Activated CD8-positive, alpha-beta memory T cell treated with anti-CD3 and anti-CD28 coated beads, Interleukin-2, amount 10 ng/mL, durations not matched to agents 7 days and 5 days (primary cell): Measurements from ENCODE around the gene LRRC45. TPM values are rescaled to one million over a fixed set of nuclear protein-coding genes. Genes with fewer than 3 reads are reported as not detected.
"Not testable (repeated sequence)": the region's sequence is repeated elsewhere in the genome, so short reads cannot be mapped to it uniquely, and the experiment has no call there.

Source experiments
- ATAC-seq: fragments of 150-1000 bp; cut with Tn5 transposase; one replicate; pipeline ENCODE4 v1.10.0; 2021; ENCODE audit warnings: moderate library complexity
- CTCF ChIA-PET: fragments of 350-600 bp; sonication (Branson Sonifier 250); formaldehyde crosslinking; loops from one replicate; lab custom pipeline; 2021; ENCODE audit warnings: antibody characterized with exemption; lab: Charles Lee
- DNase-seq: peaks from one replicate; pipeline ENCODE4 v3.0.0-alpha.2; 2020
- H3K27ac Mint-ChIP-seq: one replicate; pipeline ENCODE4 v1.8.0; 2021; ENCODE audit warnings: mild to moderate bottlenecking, mixed read lengths
- H3K27me3 Mint-ChIP-seq: one replicate; pipeline ENCODE4 v1.8.0; 2021; ENCODE audit warnings: mixed read lengths
- H3K36me3 Mint-ChIP-seq: one replicate; pipeline ENCODE4 v1.8.0; 2021; ENCODE audit warnings: mild to moderate bottlenecking, mixed read lengths
- H3K4me1 Mint-ChIP-seq: one replicate; pipeline ENCODE4 v1.8.0; 2021; ENCODE audit warnings: mixed read lengths
- H3K4me3 Mint-ChIP-seq: one replicate; pipeline ENCODE4 v1.8.0; 2021; ENCODE audit warnings: mild to moderate bottlenecking, moderate library complexity, mixed read lengths
- H3K9me3 Mint-ChIP-seq: one replicate; pipeline ENCODE4 v1.8.0; 2022; ENCODE audit warnings: low read depth, mixed read lengths
- total RNA-seq, 2 experiments: library from RNA; stranded (reverse); gene quantifications; one replicate each; pipeline ENCODE4 v1.2.3, GENCODE V29; 2021

Gene LRRC45
- 10 to 100 TPM; 45.4 to 61.6 TPM for total RNA-seq

DNA sequence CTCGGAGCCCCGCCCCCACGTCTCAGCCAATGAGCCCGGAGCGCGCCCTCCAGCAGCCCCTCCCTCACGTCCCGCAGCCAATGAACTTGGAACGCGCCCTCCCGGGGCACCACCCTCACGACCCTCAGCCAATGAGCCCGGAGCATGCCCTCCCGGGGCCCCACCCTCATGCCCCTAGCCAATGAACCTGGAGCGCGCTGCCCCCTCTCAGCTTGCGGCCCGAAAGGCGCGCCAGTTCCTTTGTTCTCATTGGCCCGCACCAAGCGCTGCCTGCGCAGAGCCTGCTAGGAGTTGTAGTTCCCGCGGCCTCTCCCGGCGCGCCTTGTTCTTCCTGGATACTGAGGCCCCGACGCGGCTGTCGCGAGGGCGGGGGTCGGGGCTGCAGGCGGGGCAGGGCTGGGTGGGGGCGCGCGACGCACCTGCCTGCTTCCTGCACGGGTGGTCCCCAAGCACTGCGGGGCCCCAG, at the start of gene LRRC45:
Gene LRRC45, plus strand, starts transcription at position 325 of the 466 bp plus-strand sequence. CDS start 339 bp downstream, outside the sequence.
- CTCF ChIA-PET = interaction anchor here (1.0 to 9.0 kb wide), 16 partner anchors 12 to 213 kb away, joined by 3 to 181 read pairs (median 6); partner anchors contain the start of genes ARHGDIA, DCXR, GPS1 and MAFG
- Mint-ChIP-seq H3K27me3 (no peaks in the 10 kb centered on the region), H3K9me3 (no peaks in the 10 kb centered on the region), H3K4me3 (peak within 1 kb of the TSS; percentile 82), H3K4me1 (peaks cover 32% of the 10 kb centered on the region), H3K36me3 (peaks cover 4% of the 10 kb centered on the region), H3K27ac (peak within 1 kb of the TSS; percentile 78)
- peak; percentile 100 for DNase-seq
- peak; percentile 95 for ATAC-seq

DNA sequence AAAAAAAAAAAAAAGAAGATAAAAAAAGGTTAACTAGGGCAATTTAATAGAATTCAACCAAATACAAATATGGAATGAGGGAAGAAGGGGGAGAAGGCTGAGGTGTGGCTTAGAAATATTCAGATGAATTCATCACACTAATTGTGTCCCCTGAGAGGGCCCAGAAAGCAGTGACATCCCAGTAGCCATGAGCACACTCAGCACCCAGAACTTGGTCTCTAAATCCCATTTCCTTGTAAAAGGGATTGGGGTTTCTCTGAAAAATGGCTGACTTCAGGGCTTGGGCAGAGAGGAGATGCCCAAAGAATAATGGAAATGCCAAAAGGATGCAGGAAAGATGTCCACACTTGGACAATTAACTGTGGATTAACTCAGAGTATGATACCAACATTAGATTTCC, 49.7 kb upstream of the LRRC45 start:
- Mint-ChIP-seq H3K4me3 (no peak overlapping the region), H3K27ac (no peak overlapping the region), H3K4me1 (peaks cover 9% of the 10 kb centered on the region), H3K36me3 (peaks cover 1% of the 10 kb centered on the region), H3K27me3 (peaks cover 5% of the 10 kb centered on the region), H3K9me3 (no peaks in the 10 kb centered on the region)
- ATAC-seq (no peak), DNase-seq (no peak)
- CTCF ChIA-PET = no interaction called here

GRCh38 chr17:81976332-81977210, 46.5 kb upstream of the LRRC45 start:
- DNase-seq = peak; percentile 53
- CTCF ChIA-PET = interaction anchor here (0.9 to 3.0 kb wide), 4 partner anchors 10 to 46 kb away, joined by 4 to 22 read pairs (median 6); partner anchors contain the start of genes CENPX and LRRC45
- H3K9me3 Mint-ChIP-seq = no peaks in the 10 kb centered on the region
- ATAC-seq = no peak
- H3K4me3 Mint-ChIP-seq = peak overlapping the region; percentile 93
- H3K4me1 Mint-ChIP-seq = peaks cover 28% of the 10 kb centered on the region
- peaks cover 1% of the 10 kb centered on the region for H3K36me3 Mint-ChIP-seq
- H3K27ac Mint-ChIP-seq = peak overlapping the region; percentile 98
- peaks cover 5% of the 10 kb centered on the region for H3K27me3 Mint-ChIP-seq

- DNase-seq (peak; percentile 91), ATAC-seq (peak; percentile 89)
- Mint-ChIP-seq H3K9me3 (no peaks in the 10 kb centered on the region), H3K4me1 (peaks cover 29% of the 10 kb centered on the region), H3K4me3 (peak within 1 kb of the TSS; percentile 93), H3K27ac (peak within 1 kb of the TSS; percentile 98), H3K36me3 (peaks cover 1% of the 10 kb centered on the region), H3K27me3 (peaks cover 5% of the 10 kb centered on the region)
- CTCF ChIA-PET = interaction anchor here (0.7 to 3.0 kb wide), 5 partner anchors 11 to 45 kb away, joined by 3 to 22 read pairs (median 5); partner anchors contain the start of genes CENPX and LRRC45
These were observed 45.8 kb upstream of the LRRC45 start, which contains the start of gene ASPSCR1 for GRCh38 chr17:81977211-81977808. TSS of gene ASPSCR1 (plus strand) at chr17:81977629. CDS start at chr17:81977647, 18 bp downstream.

DNA sequence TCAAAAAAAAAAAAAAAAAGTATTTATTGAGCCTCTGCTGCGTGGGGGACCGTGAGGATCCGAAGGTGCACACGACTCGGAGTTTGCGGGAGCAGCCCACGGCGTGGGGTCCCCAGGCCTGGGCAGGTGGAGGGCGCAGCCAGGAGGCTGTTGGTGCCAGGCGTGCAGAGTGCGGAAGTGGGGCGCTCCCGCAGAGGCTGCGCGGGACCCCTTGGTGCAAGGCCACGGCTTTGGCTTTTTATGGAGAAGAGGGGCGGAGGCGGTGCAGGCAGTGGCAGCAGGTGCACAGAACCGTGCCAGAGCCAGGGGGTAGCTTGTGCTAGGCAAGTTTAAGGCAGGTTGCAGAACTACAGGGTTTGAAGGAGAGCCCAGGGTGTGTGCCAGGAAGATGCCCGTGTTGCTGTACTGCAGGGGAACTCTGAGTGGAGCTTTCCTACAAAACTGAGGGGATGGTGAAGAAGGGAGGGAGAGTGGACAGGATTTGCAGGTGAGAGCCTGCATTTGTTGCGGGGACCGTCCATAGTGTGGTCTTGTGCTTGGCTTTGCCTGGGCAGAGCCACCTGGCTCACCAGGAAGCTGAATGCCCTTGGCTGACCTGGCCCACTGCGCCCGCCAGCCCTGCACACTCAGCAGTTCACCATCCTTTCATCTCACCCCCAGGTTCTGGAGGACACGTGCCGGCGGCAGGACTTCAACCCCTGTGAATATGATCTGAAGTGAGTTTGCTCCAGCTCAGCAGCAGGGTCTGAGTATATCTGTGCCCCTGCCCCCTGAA, 44.4 kb upstream of the LRRC45 start:
- H3K27ac Mint-ChIP-seq = peak overlapping the region; percentile 17
- H3K9me3 Mint-ChIP-seq = no peaks in the 10 kb centered on the region
- H3K4me1 Mint-ChIP-seq = peaks cover 29% of the 10 kb centered on the region
- peak overlapping the region; percentile 53 for H3K4me3 Mint-ChIP-seq
- DNase-seq (no peak), ATAC-seq (no peak)
- peaks cover 5% of the 10 kb centered on the region for H3K27me3 Mint-ChIP-seq
- CTCF ChIA-PET = interaction anchor here (0.7 to 1.5 kb wide), 4 partner anchors 10 to 51 kb away, joined by 3 to 6 read pairs (median 3); no protein-coding TSS in a partner anchor
- peaks cover 1% of the 10 kb centered on the region for H3K36me3 Mint-ChIP-seq

- no peaks in the 10 kb centered on the region for H3K9me3 Mint-ChIP-seq
- ATAC-seq (no peak), DNase-seq (no peak)
- H3K27me3 Mint-ChIP-seq = peaks cover under 1% of the 10 kb centered on the region
- CTCF ChIA-PET = interaction anchor here (1.0 to 1.3 kb wide), 3 partner anchors 13 to 42 kb away, joined by 3 to 6 read pairs (median 5); no protein-coding TSS in a partner anchor
- no peak overlapping the region for H3K27ac Mint-ChIP-seq
- peaks cover 5% of the 10 kb centered on the region for H3K36me3 Mint-ChIP-seq
- peaks cover 29% of the 10 kb centered on the region for H3K4me1 Mint-ChIP-seq
- no peak overlapping the region for H3K4me3 Mint-ChIP-seq
These were observed 43.0 kb upstream of the LRRC45 start for GRCh38 chr17:81980122-81980521.

DNA sequence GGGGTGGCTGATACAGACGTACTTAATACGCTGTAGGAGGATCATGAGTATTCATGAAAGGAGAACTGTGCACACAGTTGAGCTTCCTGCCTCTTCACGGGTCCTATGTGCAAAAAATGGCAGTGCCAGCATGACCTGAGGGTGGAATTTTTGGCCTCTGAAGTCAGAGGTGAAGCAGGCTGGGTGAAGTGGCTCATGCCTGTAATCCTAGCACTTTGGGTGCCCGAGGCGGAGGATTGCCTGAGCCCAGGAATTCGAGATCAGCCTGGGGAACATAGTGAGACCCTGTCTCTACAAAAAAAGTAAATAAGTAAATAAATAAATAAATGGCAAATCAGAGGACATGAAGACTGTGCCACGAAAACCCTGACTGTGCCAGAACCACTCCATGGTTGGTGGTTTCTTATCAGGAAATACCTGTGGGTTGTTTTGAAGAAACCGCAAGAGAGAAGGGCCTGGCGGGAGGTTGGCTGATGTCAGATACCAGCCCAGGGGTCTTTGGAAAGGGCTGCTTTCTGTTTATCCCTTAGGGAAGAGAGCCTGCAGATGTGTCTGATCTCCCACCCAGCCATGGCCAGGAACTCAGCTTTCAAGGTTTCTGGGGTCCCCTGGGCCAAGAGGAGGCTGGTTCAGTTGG, 42.3 kb upstream of the LRRC45 start:
- Mint-ChIP-seq H3K4me1 (peaks cover 29% of the 10 kb centered on the region), H3K9me3 (no peaks in the 10 kb centered on the region), H3K27me3 (no peaks in the 10 kb centered on the region), H3K36me3 (peaks cover 8% of the 10 kb centered on the region), H3K27ac (no peak overlapping the region), H3K4me3 (no peak overlapping the region)
- ATAC-seq (no peak), DNase-seq (no peak)
- CTCF ChIA-PET = interaction anchor here (1.3 kb wide), 2 partner anchors 14 to 21 kb away, joined by 3 to 6 read pairs; no protein-coding TSS in a partner anchor

- ATAC-seq, DNase-seq, H3K27me3 Mint-ChIP-seq, H3K27ac Mint-ChIP-seq, CTCF ChIA-PET, H3K9me3 Mint-ChIP-seq, H3K36me3 Mint-ChIP-seq, H3K4me3 Mint-ChIP-seq: not testable (repeated sequence)
- peaks cover 26% of the 10 kb centered on the region for H3K4me1 Mint-ChIP-seq
These were observed 41.6 kb upstream of the LRRC45 start for GRCh38 chr17:81981511-81981910.

DNA sequence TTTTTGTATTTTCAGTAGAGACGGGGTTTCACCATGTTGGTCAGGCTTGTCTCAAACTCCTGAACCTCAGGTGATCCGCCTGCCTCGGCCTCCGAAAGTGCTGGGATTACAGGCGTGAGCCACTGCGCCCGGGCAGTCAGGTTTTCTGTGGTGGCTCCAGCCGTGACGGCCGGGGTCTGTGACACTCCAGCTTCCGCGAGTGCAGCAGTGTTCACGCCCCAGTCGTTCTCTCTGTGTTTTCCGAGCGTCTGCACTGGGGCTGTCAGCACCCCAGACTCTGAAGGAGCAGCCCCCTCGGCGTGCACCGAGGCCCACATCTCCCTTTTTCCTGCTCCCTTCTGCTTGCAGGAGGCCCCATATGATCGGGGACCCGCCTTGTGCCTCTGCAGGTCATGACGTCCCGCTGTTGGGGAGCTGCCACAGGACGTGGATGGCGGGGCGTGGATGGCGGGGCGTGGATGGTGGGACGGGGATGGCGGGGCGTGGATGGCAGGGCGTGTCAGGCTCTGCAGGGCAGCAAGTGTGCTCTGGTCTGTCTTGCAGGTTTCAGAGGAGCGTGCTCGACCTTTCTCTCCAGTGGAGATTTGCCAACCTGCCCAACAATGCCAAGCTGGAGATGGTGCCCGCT, 40.0 kb upstream of the LRRC45 start:
- ATAC-seq (no peak), DNase-seq (no peak)
- Mint-ChIP-seq H3K9me3 (no peaks in the 10 kb centered on the region), H3K27ac (no peak overlapping the region), H3K36me3 (peaks cover 8% of the 10 kb centered on the region), H3K27me3 (no peaks in the 10 kb centered on the region), H3K4me3 (no peak overlapping the region), H3K4me1 (peaks cover 22% of the 10 kb centered on the region)
- CTCF ChIA-PET = interaction anchor here (1.0 kb wide), 1 partner anchor 24 kb away, joined by 3 read pairs; no protein-coding TSS in a partner anchor

DNA sequence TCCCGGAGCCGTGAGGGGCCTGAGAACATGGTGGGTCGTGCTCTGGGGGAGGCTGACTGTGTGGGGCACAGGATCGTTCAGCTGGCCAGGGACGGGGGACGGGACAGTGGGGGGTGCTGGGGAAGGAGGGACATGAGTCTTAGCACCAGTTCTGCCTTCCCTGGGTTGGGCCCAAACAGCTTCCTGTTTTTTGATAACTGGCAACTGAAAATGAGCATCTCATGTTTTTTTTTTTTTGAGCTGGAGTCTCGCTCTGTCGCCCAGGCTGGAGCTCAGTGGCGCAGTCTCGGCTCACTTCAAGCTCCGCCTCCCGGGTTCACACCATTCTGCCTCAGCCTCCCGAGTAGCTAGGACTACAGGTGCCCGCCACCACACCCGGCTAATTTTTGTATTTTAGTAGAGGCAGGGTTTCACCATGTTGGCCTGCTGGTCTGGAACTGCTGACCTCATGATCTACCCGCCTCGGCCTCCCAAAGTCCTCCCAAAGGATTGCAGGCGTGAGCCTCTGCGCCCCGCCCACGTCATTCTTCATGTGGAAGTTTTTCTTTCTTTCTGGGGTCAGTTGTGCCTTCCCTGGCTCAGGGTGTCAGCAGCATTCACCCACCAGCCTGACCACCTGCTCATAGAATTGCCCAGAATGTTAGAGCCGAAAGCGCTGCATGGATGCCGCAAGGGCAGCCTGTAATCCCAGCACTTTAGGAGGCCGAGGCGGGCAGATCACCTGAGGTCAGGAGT, 39.3 kb upstream of the LRRC45 start:
- Mint-ChIP-seq H3K27ac (no peak overlapping the region), H3K9me3 (no peaks in the 10 kb centered on the region), H3K27me3 (no peaks in the 10 kb centered on the region), H3K36me3 (peaks cover 8% of the 10 kb centered on the region), H3K4me3 (no peak overlapping the region), H3K4me1 (peaks cover 18% of the 10 kb centered on the region)
- no peak for ATAC-seq
- CTCF ChIA-PET = no interaction called here
- DNase-seq = no peak

DNA sequence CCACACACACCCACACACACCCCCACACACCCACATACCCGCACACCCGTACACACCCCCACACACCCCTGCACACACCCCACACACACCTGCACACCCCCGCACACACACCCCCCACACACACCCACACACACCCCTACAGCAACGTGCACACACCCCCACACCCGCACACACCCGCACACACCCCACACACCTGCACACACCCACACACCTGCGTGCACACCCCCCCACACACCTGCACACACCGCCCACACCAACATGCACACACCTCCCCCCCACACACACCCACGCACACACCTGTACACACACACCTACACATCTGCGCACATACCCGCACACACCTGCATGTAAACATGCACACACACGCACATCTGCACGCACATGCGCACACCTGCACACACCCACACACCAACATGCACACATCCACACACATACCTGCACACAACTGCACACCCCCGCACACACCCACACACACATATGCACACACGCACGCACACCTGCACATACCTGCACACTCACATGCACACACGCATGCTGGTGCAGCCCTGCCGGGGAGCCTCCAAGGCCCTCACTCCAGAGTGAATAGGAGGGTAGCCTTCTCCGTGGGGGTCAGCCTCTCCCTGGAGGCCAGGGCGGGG, 38.2 kb upstream of the LRRC45 start:
- Mint-ChIP-seq H3K9me3 (no peaks in the 10 kb centered on the region), H3K36me3 (peaks cover 8% of the 10 kb centered on the region), H3K4me3 (no peak overlapping the region), H3K27me3 (no peaks in the 10 kb centered on the region), H3K27ac (no peak overlapping the region), H3K4me1 (peaks cover 13% of the 10 kb centered on the region)
- CTCF ChIA-PET = interaction anchor here (0.8 to 1.6 kb wide), 2 partner anchors 35 to 45 kb away, joined by 3 to 10 read pairs; no protein-coding TSS in a partner anchor
- no peak for ATAC-seq
- DNase-seq = no peak
